Measurements from ENCODE around the gene OPA1. TPM values are rescaled to one million over a fixed set of nuclear protein-coding genes. Genes with fewer than 3 reads are reported as not detected.

OPA1 gene
- total RNA-seq, 2 donors from 2014 or later = 54.8 to 65.3 TPM

Other genes with a start within 250 kb of the OPA1 start
- not detected for gene ATP13A5, start 214.5 kb upstream of the OPA1 start, total RNA-seq
- gene ATP13A4, start 38.3 kb upstream of the OPA1 start, total RNA-seq = under 1 TPM; 0.14 to 0.33 TPM